NCI-H82 (cell line): ENCODE results near the gene PSENEN.

Source experiments
- DNase-seq: peaks from one replicate; lab custom pipeline; 2025; lab: John Stamatoyannopoulos, UW

PSENEN gene

GRCh38 chr19:35745328-35746086 is at the start of gene PSENEN, which contains the start of gene U2AF1L4:
Gene PSENEN (plus strand): TSS chr19:35745651. CDS start chr19:35745931, 280 bp downstream.
Gene U2AF1L4 (minus strand): TSS chr19:35745418. CDS start chr19:35745391, 27 bp downstream.
- DNase-seq: peak; percentile 100

GRCh38 chr19:35695895-35696422 is 49.5 kb upstream of the PSENEN start:
- no peak for DNase-seq

DNA sequence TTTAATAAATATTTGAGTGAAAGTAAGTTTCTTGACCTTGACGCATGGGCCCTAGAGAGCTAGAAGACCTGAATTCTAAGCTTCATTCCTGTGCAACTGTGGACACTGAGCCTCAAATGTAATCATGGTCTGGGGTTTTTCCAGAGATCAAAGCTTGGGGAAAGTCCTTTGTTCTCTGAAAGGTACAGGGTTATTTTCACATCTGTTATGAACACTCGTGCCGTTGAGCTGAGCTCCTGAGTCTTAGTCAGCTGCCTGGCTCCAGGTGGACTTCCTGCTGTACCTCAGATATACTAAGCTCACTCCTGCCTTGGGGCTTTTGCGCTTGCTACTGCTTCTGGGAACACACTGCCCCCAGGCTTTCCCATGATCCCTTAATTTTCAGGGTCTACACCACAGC is 48.6 kb upstream of the PSENEN start:
- DNase-seq: no peak

DNA sequence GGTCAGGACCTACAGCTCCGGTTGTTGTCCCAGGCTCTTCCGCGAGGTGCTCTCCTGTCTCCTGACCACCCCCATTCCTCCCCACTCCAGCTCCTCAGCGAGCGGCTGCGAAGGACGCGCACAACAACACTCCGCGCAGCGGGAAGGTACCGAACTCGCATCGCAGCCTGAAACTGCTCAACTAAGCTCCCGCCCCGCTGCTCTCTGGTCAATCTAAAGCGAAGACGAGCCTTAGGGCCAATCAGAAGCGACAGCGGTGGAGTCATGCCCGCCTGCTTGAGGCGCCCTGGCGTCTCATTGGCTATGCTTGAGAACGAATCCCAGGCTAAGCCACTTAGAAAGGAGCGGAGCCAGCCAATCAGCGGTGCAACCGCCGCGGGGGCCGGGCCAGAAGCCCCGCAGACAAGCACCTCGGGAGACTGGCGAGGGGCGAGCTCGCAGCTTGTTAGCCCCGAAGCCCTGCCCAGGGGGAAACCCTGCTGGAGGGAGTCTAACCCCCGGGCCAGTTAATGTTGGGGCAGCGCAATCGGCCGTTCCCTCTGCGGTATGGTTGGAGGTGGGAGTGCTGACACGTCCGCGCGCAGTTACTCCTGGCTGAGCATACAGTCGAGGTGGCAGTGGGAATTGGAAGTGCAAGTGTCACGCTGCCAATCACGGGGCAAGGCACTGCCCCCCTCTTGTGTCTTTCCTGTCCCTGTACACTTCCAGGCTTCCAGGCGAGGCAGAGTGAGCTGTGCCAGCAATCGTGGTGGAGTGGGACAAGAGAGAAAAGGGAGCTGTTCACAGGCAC is 43.0 kb upstream of the PSENEN start:
- DNase-seq: peak; percentile 100

DNA sequence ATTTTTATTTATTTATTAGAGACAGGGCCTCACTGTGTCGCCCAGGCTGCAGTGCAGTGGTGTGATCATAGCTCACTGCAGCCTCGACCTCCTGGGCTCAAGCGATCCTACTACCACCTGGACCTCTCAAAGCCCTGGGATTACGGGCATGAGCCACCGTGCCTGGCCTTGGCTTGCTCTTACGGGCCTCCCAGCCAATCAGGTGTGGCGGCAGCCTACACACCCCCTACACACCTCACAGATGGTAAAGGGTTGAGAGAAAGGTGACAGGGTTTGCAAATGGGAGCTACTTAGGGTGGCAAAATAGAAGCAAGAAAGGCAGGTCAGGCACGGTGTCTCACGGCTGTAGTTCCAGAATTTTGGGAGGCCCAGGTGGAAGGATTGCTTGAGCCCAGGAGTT is 42.1 kb upstream of the PSENEN start:
- DNase-seq: peak; percentile 66

DNA sequence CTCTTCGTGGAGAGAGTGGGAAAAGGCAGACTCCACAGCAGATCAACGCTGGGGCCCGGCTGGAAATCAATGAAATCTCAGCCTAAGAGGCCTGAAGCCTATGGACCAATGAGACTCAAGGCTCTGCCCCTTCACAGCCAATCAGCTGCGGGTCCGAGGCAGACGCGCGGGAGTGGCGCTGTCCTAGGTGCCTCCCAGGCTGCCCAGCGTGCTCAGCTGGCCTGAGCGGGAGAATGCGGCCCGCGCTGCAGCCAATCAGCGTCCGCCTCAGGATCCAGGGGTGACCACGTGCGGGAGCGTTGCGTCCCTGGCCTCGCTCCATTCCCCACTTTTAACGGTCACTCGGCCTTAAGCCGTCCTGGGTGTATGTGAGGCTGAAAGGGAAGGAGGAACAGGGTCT is 41.2 kb upstream of the PSENEN start, which contains the start of gene ZBTB32:
Gene ZBTB32, plus strand, starts transcription at position 341 of the 400 bp plus-strand sequence. CDS start 10,069 bp downstream, outside the sequence.
- DNase-seq: no peak

- no peak for DNase-seq
Measured at GRCh38 chr19:35708391-35708790, 37.1 kb upstream of the PSENEN start.

DNA sequence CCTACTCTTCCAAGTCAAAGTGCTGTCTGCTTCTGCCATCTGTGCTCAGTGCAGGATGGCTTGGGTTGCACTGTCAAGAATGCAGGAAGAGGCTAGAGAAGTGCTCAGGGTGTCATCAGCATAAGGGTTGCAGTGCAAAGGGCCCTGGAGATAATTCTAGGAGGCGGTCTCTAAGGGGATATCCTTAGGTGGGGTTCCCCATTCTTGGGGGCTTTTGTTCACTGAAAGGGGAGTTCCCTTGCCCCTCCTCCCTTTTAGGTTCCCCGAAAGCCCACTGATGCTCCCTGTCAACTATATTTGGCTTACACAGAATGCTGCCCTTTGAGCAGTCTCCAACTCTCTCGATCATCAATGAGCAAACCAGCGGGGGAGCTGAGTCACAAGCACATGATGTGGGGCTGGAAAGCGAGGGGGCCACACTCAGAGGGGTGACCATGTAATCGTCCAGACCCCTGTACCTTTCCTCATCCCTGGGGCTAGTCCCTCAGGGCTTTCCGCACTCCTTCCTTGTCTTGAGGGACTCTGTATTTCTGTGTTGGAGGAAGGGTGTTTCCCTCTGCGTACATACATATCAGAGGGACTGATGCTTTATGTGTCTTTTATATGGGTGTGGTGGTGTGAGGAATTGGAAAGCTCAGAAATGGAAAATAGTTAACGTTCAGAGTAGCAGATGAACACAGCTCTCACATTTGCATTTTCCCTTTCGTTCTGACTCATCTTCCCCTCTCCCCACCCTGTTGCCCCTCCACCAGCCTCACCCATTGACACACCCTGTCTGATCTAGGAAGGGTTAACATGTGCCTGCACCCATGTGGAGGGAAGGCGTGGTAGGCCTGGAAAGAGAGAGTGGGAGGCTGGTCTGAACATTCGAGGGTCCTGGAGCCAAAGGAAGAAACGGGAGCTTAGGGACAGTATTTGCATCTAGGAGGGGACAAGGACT is 34.4 kb upstream of the PSENEN start:
- no peak for DNase-seq

GRCh38 chr19:35712567-35713505 is 32.6 kb upstream of the PSENEN start:
- DNase-seq: no peak

DNA sequence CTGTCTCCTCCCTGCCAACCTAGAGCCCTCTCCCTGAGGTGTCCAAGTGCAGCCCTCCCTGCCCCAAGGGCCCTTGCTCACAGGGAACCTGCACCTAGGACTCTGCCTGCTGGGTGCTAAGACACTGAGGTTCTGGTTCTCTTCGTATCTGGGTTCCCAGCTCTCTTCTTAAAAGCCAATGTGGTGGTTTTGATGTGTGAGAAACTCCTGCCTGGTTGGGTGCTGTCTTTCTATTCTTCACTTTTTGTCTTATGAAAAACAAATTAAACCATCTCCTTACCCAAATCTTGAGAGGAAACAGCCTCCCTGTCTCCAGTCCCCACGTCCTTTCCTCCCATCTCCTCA is 32.0 kb upstream of the PSENEN start:
- no peak for DNase-seq

DNA sequence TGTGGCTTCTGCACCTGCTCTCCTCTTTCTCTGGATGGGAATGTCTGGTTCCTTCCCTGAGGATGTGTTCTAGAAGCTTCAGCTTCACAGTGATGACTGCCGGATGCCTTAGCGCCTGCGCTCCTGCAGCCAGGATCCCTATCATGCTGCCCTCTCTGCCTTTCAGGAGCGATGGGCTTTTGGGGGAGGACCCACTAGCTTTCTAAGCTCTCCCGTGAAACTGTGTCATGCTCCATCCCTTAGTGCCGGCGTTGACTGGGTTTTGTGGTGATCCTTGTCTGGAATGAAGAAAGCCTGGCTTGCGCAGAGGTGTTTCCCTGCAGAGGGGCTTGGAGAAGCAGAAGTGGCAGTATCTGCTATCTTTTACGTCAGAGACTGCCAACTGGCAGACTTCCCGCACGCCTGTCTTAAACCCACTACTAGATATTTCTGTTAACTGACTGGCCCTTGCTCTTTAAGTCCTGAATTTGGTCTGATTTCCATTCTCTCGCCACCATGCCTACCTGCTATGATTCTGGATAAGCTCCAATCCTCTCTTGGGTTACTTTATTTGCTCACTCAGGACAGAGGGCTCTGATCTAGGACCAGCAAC is 31.5 kb upstream of the PSENEN start:
- no peak for DNase-seq

GRCh38 chr19:35714601-35715354 is 30.7 kb upstream of the PSENEN start:
- DNase-seq: no peak

GRCh38 chr19:35715355-35715809 is 30.1 kb upstream of the PSENEN start:
- DNase-seq: no peak

DNA sequence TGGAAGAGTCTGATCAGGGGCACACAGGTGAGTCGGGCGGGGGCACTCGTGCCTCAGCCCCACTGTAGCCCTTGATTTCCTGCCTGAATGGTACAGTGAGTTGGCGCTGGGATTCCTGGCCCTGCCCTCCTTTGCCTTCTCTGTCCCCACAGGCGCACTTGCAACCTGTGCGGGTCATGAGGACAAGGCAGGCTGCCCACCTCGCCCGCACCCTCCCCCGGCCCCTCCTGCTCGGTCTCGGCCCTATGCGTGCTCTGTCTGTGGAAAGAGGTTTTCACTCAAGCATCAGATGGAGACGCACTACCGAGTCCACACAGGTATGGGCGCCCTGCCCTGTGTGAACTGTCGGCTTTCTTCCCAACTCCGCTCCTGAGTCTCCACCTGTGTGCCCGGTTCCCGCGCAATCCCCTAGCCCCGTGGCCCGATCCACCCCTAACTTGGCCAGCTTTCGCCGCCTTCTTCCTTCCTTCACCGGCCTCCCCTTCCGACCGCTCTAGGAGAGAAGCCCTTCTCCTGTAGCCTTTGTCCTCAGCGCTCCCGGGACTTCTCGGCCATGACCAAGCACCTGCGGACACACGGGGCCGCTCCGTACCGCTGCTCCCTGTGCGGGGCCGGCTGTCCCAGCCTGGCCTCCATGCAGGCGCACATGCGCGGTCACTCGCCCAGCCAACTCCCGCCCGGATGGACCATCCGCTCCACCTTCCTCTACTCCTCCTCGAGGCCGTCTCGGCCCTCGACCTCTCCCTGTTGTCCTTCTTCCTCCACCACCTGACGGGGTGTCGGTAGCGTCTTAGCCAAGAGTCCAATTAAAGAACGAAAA is 29.3 kb upstream of the PSENEN start:
- no peak for DNase-seq

DNA sequence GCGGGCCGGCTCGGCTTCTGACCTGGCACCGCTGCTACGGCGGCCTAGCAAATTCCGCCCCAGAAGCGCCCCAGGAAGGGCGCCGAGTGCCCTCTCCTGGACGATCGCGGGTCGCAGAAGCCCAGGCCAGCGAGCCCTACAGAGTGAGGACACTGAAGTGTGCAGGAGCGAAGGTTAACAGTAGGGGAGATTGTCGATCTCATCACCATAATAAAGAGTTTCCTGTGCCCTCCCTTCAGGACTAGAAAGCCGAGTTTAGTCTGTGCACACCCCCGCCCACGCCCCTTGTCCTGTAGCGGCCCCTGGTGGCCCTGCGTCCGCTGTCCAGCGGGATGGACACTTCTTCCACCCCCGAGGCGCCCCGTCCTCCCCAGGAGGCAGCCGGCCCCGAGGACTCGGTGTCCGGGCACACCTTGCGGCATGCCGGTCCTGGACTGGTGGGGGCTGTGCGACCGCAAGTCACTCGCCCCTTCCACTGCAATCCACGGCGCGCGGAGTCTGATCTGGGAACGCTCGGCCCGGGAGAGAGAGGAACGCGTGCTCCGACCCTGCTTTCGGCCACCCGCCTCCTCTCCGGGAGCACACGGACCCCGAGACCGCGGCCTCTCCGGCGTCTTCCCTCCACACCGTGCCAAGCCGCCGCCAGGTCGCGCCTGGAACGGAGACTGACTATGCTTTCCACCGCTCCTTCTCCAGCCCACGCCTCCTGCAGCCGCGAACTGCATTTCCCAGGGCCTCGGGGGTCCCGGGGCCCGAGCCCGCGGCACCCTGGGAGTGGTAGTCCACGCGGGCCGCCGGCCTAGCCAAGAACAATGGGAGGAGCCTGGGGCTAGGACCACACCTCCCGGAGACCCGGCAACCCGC is 28.4 kb upstream of the PSENEN start:
- DNase-seq: peak; percentile 99

DNA sequence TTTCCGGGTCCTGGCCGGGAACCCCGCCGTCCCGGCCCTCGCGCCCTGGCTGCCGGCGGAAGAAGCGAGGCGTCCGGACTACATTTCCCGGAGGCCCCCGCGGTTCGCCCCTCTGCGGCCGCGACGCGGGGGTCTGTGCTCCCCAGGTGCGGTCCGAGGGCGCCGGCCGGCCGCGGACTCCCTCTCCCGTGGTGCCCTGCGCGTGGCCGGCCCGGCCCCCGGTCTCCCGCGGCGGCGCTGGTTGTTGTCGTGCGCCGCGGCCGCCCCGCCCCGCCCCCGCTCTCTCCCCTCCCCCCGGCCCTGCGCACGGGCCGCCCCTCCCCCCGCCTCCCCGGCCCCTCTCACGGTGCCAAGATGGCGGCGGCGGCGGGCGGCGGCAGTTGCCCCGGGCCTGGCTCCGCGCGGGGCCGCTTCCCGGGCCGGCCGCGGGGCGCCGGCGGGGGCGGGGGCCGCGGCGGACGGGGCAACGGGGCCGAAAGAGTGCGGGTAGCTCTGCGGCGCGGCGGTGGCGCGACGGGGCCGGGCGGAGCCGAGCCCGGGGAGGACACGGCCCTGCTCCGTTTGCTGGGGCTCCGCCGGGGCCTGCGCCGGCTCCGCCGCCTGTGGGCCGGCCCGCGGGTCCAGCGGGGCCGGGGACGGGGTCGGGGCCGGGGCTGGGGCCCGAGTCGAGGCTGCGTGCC is 27.6 kb upstream of the PSENEN start, which contains the start of gene KMT2B:
Gene KMT2B, plus strand, starts transcription at position 339 of the 680 bp plus-strand sequence. Its CDS starts 16 bp downstream, at position 355.
- no peak for DNase-seq
